Measurements from ENCODE around the gene TIGD3. TPM values are rescaled to one million over a fixed set of nuclear protein-coding genes. Genes with fewer than 3 reads are reported as not detected.
A peak's percentile ranks its signal among the peaks of the same experiment; 100 is the strongest.

The TIGD3 gene
- total RNA-seq, 4 donors from 2014 or later, result 0.48 to 3.0 (median 0.75) TPM; not detected in 1

DNA sequence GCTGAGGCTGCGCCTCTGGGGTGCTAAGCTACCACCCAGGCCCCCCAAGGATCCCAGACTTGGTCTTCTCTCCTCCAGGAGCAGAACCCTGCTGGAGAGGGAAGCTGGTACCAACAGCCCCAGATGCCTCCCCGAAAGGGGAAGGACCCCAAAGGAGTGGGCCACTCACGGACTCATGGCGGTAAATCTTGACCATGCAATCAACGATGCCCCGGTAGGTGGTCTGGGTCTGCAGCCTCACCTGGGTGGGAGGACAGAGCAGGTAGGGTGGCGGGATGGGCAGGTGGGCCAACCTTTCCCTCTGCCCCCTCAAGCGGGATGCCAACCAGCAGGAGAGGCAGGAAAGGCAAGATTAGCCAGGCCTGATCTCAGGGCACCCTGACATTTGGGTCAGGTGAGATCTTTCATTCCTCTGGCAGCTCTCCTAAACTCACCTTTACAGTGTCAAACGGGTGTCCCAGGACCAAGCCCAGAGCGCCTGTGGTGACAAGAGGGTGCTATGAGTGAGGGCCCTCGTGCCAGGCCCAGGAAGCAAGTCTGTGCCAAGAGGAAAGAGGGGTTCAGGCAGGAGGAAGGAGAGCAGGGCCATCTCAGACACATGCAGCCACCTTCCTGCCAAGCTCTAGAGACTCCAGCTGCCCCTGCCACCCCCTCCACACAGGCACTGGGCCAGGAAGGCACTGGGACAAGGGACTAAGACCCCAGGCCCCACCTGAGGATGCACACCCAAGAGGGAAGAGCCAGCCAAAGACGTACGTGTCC is 25.3 kb downstream of the TIGD3 start:
- in situ Hi-C loops (cut with MboI; ENCODE audit: low pct_ligation_motif_present in 1 of 4, low pct_unique_long_range_greater_than_20kb in 1 of 4, low sequenced_read_pairs in 3 of 4) (no loop called here), intact Hi-C loops (cut with DNase I; ENCODE audit: low total_unique reads) (loop anchor here (5.0 kb wide), 1 partner anchor 132 kb away; no protein-coding TSS in a partner anchor)
- peaks cover 32 to 42% (median 37%) of the 10 kb centered on the region in 4 donors for H3K4me1 ChIP-seq
- TF ChIP-seq, protein P1, sequence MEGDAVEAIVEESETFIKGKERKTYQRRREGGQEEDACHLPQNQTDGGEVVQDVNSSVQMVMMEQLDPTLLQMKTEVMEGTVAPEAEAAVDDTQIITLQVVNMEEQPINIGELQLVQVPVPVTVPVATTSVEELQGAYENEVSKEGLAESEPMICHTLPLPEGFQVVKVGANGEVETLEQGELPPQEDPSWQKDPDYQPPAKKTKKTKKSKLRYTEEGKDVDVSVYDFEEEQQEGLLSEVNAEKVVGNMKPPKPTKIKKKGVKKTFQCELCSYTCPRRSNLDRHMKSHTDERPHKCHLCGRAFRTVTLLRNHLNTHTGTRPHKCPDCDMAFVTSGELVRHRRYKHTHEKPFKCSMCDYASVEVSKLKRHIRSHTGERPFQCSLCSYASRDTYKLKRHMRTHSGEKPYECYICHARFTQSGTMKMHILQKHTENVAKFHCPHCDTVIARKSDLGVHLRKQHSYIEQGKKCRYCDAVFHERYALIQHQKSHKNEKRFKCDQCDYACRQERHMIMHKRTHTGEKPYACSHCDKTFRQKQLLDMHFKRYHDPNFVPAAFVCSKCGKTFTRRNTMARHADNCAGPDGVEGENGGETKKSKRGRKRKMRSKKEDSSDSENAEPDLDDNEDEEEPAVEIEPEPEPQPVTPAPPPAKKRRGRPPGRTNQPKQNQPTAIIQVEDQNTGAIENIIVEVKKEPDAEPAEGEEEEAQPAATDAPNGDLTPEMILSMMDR (IDR thresholded peaks at IDR 0.05), result no peak
- TF ChIP-seq POLR2AphosphoS5 (IDR thresholded peaks at IDR 0.05), result no peak
- no peak for TF ChIP-seq POLR2A (IDR thresholded peaks at IDR 0.05)
- no peak for TF ChIP-seq EP300 (IDR thresholded peaks at IDR 0.05; ENCODE audit: low read depth)
- DNase-seq, result no peak
- WGBS, 2 donors (ENCODE audit: low coverage in 1 of 2), result 80 to 90% methylated on average over 2 to 8 of the region's 13 CpGs
- peak overlapping the region in 2 of 4 donors; percentile 88 to 98 for H3K27ac ChIP-seq
- H3K4me3 ChIP-seq, result no peak overlapping the region
- no peaks in the 10 kb centered on the region for H3K36me3 ChIP-seq
- H3K9me3 ChIP-seq, result no peaks in the 10 kb centered on the region
- no peaks in the 10 kb centered on the region for H3K27me3 ChIP-seq

DNA sequence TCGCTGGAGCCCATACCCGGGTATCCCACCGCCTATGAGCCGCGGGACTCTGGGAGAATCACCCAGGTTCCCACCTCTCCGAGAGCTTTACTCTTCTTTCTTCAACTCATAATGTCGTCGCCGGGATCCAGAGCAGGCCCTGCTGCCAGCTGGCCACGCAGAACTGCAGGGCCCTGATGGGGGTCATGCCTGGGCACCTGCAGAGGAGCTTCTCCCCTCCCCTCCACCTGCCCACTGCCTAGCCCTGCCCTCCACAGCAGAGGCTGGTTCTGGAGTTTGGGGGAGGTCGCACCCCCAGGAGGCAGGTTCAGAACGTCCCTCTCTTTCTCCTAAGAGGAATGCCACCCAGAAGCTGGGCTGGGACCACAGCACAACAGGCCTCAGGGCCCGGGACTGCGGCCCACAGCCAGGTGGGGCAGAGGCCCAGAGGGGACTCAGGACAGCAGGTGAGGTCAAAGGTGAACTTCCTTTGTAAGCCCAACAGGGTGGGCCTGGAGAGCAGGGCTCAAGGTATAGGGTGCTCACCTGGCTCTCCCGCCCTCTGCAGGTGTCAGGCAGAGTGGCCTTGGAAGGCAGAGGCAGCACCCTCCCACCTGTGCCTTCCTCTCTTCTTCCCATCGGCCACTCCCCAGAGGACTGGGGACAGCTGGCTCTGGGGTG is 26.0 kb downstream of the TIGD3 start:
- no peaks in the 10 kb centered on the region for H3K27me3 ChIP-seq
- H3K9me3 ChIP-seq, result no peaks in the 10 kb centered on the region
- TF ChIP-seq, protein P1 (IDR thresholded peaks at IDR 0.05), result peak in 4 of 5 experiments; percentile 14 to 53 (median 38)
- no peak for TF ChIP-seq POLR2AphosphoS5 (IDR thresholded peaks at IDR 0.05)
- DNase-seq, result peak; percentile 55
- peaks cover 37 to 49% (median 41%) of the 10 kb centered on the region in 4 donors for H3K4me1 ChIP-seq
- intact Hi-C loops (cut with DNase I; ENCODE audit: low total_unique reads) (loop anchor here (5.0 kb wide), 1 partner anchor 132 kb away; no protein-coding TSS in a partner anchor), in situ Hi-C loops (cut with MboI; ENCODE audit: low pct_ligation_motif_present in 1 of 4, low pct_unique_long_range_greater_than_20kb in 1 of 4, low sequenced_read_pairs in 3 of 4) (no loop called here)
- no peak overlapping the region for H3K4me3 ChIP-seq
- 74 to 100% methylated on average over 1 to 16 of the region's 16 CpGs for WGBS, 2 donors (ENCODE audit: low coverage in 1 of 2)
- no peaks in the 10 kb centered on the region for H3K36me3 ChIP-seq
- H3K27ac ChIP-seq, result peak overlapping the region; percentile 88 to 98 (median 98)

DNA sequence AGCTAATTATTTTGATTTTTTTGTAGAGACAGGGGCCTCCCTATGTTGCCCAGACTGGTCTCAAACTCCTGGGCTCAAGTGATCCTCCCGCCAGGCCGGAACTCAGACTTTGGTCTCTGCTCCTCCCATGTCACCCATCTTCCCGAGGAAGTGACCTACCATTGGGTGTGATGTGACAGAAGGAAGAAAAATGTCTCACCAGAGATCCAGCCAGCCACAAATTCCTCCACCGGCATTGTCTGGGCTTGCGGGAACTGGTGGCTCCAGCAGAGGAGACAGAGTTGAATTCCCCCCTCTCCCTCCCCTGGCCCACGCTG is 27.1 kb downstream of the TIGD3 start:
- Histone ChIP-seq H3K27ac (peak overlapping the region; percentile 88 to 98 (median 98)), H3K9me3 (no peaks in the 10 kb centered on the region), H3K4me1 (peaks cover 41 to 56% (median 47%) of the 10 kb centered on the region in 4 donors), H3K4me3 (peak overlapping the region in 3 of 4 donors; percentile 23 to 35 (median 32)), H3K27me3 (no peaks in the 10 kb centered on the region), H3K36me3 (no peaks in the 10 kb centered on the region)
- 4% methylated on average over 6 of the region's 6 CpGs; no CpG with 5 or more reads in 1 of the 2 donors for WGBS, 2 donors (ENCODE audit: low coverage in 1 of 2)
- intact Hi-C loops (cut with DNase I; ENCODE audit: low total_unique reads), result loop anchor here (2.0 to 5.0 kb wide), 2 partner anchors 37 to 131 kb away; no protein-coding TSS in a partner anchor
- TF ChIP-seq EP300 (IDR thresholded peaks at IDR 0.05; ENCODE audit: low read depth) (no peak), POLR2AphosphoS5 (IDR thresholded peaks at IDR 0.05) (peak in 2 of 3 donors; percentile 12 to 55)
- DNase-seq, result no peak
- in situ Hi-C loops (cut with MboI; ENCODE audit: low pct_ligation_motif_present in 1 of 4, low pct_unique_long_range_greater_than_20kb in 1 of 4, low sequenced_read_pairs in 3 of 4), result no loop called here

DNA sequence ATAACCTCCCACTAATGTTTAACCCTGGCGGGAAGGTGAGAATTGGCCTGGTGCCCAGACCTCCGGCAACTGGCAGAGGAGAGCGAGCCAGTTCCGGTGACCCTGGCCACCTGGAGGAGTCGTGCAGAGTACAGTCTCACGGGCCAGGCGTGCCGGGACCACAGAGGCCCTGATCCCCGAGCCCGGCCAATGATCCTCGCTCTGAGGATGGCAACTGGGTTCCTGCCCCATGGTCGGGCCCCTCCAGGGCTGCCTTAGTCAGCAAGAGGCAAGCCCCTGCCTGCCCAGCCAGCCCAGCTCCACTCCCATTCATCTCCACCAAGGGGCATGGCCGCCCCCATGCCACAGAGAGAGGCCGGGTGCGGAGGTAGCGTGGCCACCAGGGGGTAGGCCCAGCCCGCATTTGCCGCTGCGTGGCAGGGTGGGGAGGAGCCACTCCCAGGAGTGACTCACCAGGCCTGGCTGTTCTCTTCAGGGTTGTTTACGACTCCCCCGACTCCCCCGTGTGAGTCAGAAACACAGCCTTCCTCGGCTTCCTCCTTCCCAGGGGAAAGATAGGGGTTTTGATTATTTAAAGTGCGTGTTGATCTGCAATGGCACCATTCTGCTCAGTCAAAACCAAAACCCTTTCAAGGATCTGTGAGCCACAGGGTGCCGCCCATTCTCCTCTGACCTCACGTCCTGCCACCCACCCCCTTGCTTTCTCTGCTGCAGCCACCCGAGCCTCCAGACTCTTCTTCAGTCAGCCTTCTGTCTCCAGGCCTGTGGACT is 27.7 kb downstream of the TIGD3 start, which contains the start of gene SLC25A45:
TSS of gene SLC25A45 (minus strand) at position 614 of the 771 bp plus-strand sequence. CDS start 695 bp downstream, outside the sequence.
- peak within 1 kb of the TSS; percentile 10 to 35 (median 28) for H3K4me3 ChIP-seq

More for the DNA sequence above, 27.7 kb downstream of the TIGD3 start, which contains the start of gene SLC25A45:
- WGBS, 2 donors (ENCODE audit: low coverage in 1 of 2), result 0 to 1% methylated on average over 3 to 27 of the region's 27 CpGs
- Histone ChIP-seq H3K27me3 (no peaks in the 10 kb centered on the region), H3K36me3 (no peaks in the 10 kb centered on the region), H3K4me1 (peaks cover 44 to 60% (median 50%) of the 10 kb centered on the region in 4 donors), H3K9me3 (no peaks in the 10 kb centered on the region), H3K27ac (peak within 1 kb of the TSS; percentile 88 to 98 (median 98))
- in situ Hi-C loops (cut with MboI; ENCODE audit: low pct_ligation_motif_present in 1 of 4, low pct_unique_long_range_greater_than_20kb in 1 of 4, low sequenced_read_pairs in 3 of 4), result no loop called here
- TF ChIP-seq POLR2A (IDR thresholded peaks at IDR 0.05), result peak; percentile 84
- peak; percentile 67 for TF ChIP-seq EP300 (IDR thresholded peaks at IDR 0.05; ENCODE audit: low read depth)
- TF ChIP-seq, protein P1 (IDR thresholded peaks at IDR 0.05), result peak; percentile 81 to 99 (median 89)
- peak; percentile 61 to 84 (median 76) for TF ChIP-seq POLR2AphosphoS5 (IDR thresholded peaks at IDR 0.05)
- peak; percentile 94 for DNase-seq
- intact Hi-C loops (cut with DNase I; ENCODE audit: low total_unique reads), result loop anchor here (2.0 to 5.0 kb wide), 2 partner anchors 37 to 130 kb away; no protein-coding TSS in a partner anchor
